Right kidney (tissue), 9 donors: ENCODE results near the gene CPNE5.

Source experiments
- DNase-seq: peaks from one replicate; pipeline ENCODE4 v3.0.0-alpha.2; 2016
- long read RNA-seq, 8 donors: transcript quantifications; one replicate each; lab custom pipeline, GENCODE V29; 2026

Gene CPNE5
- long read RNA-seq, donor 1 = 0 reads
- long read RNA-seq, donor 2 = 0 reads
- long read RNA-seq, donor 3 = 0 reads
- long read RNA-seq, donor 4, partial matches to known transcripts = 0 of 1 reads
- long read RNA-seq, donor 4, other reads (novel, unspliced or antisense) = 0 of 1 reads
- long read RNA-seq, donor 5 = 0 reads
- long read RNA-seq, donor 6 = 0 reads
- long read RNA-seq, donor 7, partial matches to known transcripts = 0 of 1 reads
- long read RNA-seq, donor 7, other reads (novel, unspliced or antisense) = 0 of 1 reads
- long read RNA-seq, donor 8 = 0 reads

- DNase-seq = peak; percentile 59
These were observed at the start of gene CPNE5 for GRCh38 chr6:36838896-36839748. Gene CPNE5 (minus strand): TSS chr6:36839444. CDS start chr6:36839377, 67 bp downstream.

- DNase-seq = no peak
These were observed 48.9 kb upstream of the CPNE5 start for GRCh38 chr6:36888115-36888643.

GRCh38 chr6:36886950-36887618 is 47.8 kb upstream of the CPNE5 start:
- DNase-seq = no peak

GRCh38 chr6:36885461-36886401 is 46.5 kb upstream of the CPNE5 start, which contains the start of gene C6orf89:
Gene C6orf89 (plus strand): TSS chr6:36885952. CDS start chr6:36899445, 13,493 bp downstream.
- peak; percentile 91 for DNase-seq

GRCh38 chr6:36884610-36885009 is 45.4 kb upstream of the CPNE5 start:
- no peak for DNase-seq

- no peak for DNase-seq
These were observed 36.0 kb upstream of the CPNE5 start for GRCh38 chr6:36875250-36875633.

- DNase-seq = peak; percentile 99
These were observed 35.4 kb upstream of the CPNE5 start, which contains the start of gene PPIL1 for GRCh38 chr6:36874443-36875249. Gene PPIL1 (minus strand): TSS chr6:36874803. CDS start chr6:36874772, 31 bp downstream.

GRCh38 chr6:36873612-36874442 is 34.6 kb upstream of the CPNE5 start:
- DNase-seq = peak; percentile 11

GRCh38 chr6:36873115-36873514 is 33.9 kb upstream of the CPNE5 start:
- DNase-seq = no peak

GRCh38 chr6:36871686-36872085 is 32.4 kb upstream of the CPNE5 start:
- DNase-seq = no peak

- no peak for DNase-seq
These were observed 28.4 kb upstream of the CPNE5 start for GRCh38 chr6:36867471-36868224.

GRCh38 chr6:36865835-36866234 is 26.6 kb upstream of the CPNE5 start:
- DNase-seq = no peak

GRCh38 chr6:36863670-36864540 is 24.7 kb upstream of the CPNE5 start:
- DNase-seq = no peak

GRCh38 chr6:36862848-36863382 is 23.7 kb upstream of the CPNE5 start:
- DNase-seq = no peak

GRCh38 chr6:36862164-36862847 is 23.1 kb upstream of the CPNE5 start:
- no peak for DNase-seq

- DNase-seq = no peak
These were observed 20.9 kb upstream of the CPNE5 start for GRCh38 chr6:36860126-36860525.
